ENCODE data around the gene TFDP2.
"Not testable (repeated sequence)": the region's sequence is repeated elsewhere in the genome, so short reads cannot be mapped to it uniquely, and the experiment has no call there.

TFDP2 gene

DNA sequence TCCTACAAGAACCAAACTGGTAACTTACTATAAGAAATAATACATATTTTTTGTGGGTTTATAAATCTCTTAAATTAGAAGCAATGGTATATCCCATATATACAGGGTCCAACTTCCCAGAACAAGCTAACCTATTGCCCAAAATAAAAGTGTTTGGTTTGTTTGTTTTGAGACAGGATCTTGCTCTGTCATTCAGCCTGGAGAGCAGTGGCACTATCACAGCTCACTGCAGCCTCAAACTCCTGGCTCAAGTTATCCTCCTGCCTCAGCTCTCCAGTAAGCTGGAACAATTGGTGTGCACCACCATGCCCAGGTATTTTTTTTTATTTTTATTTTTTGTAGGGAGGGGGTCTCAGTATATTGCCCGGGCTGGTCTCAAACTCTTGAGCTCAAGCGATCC, 135.4 kb downstream of the TFDP2 start:
- DNase-seq = no peak

DNA sequence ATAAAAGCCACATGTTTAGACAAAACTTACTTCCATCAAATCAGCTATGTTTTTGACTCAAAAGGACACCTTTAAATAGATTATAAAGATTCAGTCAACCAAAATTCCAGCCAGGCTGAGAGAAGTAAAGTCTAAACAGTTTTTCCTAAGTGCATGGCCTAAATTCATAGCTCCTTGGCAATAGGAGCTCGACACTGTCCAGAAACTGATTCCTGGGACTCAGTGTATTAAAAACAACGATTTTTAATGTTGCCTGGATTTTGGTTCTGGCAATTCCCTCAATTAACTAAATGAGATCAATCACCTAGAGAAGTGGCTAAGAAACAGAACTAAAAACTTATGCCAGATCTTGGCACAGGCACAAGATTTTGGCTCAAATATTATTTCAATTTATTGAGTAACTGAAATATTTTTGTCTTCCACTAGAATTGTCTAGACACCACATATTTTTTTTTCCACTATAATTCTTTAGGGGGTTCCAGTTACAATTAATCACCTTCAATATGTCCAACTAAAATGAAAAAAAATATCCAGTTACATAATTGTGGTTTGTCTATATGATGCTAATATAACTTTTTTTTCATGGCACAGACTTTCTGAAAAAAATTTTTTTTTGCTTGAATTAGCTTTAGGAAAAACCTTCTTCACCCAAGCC, 135.9 kb downstream of the TFDP2 start:
- DNase-seq = no peak

DNA sequence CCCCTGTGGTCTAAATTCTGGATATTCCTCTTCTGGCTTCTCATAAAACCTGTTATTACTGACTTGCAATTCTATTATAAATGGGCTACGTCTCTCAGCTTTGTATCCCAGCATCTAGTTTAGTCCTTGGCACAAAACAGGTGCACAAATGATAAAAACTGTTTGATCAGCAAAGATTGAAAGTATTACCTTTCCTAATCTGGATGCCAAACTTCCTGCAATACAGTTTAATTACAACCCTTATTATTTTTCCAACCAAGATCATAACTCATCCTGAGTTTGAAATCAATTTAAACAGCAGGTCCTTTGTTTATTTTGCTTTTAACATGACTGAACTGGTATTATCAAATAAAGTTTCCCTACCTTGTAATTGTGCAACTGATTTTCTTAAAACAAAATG, 140.3 kb downstream of the TFDP2 start:
- no peak for DNase-seq

DNA sequence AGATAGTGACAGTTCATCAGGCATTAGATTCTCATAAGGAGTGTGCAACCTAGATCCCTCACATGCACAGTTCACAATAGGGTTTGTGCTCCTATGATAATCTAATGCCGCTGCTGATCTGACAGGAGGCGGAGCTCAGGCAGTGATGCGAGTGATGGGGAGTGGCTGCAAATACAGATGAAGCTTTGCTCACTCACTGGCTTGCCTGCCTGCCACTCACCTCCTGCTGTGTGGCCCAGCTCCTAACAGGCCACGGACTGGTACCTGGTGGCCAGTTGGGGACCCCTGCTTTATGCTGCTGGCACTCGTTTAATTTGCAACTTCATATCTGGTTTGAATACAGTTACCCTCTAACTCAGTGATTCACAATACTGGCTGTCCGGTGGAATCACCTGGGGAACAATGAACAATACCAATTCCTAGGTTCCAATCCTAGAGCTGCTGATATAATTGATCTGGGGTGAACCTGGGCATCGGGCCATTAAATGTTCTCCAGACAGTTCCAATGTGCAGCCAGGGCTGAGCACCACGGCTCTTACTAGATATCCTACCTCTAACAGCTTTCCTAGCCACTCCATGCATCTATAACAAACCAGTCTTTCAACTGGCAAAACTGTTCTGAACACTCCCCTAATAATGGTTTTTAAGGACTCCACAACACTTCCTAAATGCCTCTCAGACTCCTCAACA, 141.5 kb downstream of the TFDP2 start:
- DNase-seq = no peak

DNA sequence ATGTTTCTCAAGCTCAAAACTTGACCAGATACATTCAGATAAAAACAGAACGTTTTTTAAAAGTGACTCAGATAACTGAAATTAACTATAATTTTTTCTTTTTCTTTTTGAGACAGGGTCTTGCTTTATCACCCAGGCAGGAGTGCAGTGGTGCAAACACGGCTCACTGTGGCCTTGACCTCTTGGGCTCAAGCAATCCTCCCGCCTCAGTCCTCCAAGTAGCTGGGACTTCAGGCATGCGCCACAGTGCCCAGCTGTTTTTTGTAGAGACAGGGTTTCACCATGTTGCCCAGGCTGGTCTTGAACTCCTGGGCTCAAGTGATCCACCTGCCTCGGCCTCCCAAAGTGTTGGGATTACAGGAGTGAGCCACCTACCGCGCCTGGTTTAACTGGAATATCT, 144.4 kb downstream of the TFDP2 start:
- not testable (repeated sequence) for DNase-seq

DNA sequence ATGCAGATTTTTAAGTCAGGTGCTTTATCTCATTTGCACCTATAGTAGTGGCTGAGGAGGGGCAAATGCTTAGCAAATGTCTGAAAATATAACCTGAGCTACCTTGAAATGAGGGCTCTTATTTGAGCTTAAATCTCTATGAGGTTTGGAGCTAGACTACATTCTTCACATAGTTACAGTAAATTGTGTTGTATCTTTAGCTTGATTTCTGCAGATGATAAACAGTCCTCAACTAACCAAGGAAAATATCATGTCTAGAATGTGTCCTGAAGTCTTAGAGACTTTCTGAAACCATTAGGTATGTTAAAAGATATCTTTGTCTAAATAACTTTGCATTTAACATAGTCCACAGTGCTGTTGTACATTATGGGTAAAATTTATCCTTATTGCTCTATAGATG, 145.3 kb downstream of the TFDP2 start:
- no peak for DNase-seq

DNA sequence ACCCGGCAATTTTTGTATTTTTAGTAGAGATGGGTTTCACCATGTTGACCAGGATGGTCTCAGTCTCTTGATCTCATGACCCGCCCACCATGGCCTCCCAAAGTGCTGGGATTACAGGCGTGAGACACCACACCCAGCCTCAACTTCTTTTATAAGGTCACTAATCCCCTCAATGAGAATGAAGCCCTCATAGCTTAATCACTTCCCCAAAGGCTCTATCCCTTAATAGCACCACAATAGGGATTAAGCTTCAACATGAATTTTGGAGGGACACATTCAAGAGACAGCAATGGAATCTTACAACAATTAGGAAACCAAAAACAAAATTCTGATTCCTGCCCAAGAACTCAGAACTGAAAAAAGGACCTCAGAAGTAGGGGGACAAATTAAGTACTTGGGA, 146.1 kb downstream of the TFDP2 start:
- no peak for DNase-seq

DNA sequence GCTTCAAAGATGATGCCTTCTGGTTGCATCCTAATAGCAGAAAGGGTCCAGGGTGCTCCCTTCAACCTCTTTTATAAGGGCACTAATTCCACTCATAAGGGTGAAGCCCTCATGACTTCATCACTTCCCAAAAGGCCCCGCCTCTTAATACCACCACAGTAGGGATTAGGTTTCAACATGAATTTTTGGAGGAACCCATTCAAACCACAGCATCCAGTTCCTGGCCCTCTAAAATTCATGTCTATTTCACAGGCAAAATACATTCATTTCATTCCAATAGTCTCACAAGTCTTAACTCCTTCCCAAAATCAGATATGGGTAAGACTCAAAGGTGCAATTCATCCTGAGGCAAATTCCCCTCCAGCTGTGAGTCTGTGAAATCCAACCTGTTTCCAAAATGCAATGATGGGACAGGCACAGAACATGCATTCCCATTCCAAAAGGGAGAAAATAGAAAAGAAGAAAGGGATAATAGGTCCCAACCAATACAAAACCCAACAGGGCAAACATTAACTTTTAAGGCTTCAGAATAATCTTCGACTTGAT, 148.9 kb downstream of the TFDP2 start:
- DNase-seq = no peak

DNA sequence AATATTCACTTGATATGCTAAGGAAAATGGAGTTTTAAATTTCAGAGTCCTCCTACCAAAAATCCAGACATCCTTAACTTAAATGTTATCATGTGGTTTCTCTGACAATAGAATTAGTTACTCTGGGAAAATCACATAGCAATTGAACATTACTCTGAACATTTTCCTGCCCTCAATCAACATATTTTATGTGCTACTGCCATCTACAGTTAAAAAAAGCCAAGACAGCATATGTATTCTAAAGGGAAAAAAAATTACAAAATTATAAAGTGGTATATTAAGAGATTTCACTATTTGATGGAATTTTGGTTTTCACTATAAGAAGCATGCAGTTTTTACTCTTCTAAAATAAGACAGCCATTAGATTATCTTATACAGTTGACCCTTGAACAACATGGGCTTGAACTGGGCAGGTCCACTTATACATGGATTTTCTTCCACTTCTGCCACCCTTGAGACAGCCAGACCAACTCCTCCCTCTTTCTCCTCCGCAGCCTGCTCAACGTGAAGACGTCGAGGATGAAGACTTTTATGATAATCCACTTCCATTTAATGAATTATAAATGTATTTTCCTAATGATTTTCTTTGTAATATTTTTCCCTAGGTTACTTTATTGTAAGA, 150.6 kb downstream of the TFDP2 start:
- no peak for DNase-seq

DNA sequence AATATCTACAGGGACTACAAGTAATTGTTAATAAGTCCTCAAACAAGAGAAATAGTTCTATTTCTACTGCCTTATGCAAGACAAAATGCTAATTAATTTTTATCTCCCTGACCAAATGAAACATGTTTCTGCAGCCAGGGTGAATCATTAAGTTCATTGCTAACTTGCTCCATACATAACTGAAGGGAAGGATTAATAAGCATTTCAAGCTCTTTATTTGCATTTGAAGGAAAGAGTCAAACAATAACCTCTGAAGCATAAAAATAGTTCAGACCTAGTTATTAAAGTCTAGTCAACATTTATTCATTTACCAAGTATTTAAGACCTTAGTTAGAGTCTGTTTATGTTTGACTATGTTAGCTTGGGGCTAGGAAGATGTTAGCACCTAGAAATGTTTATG, 152.9 kb downstream of the TFDP2 start:
- DNase-seq = no peak

DNA sequence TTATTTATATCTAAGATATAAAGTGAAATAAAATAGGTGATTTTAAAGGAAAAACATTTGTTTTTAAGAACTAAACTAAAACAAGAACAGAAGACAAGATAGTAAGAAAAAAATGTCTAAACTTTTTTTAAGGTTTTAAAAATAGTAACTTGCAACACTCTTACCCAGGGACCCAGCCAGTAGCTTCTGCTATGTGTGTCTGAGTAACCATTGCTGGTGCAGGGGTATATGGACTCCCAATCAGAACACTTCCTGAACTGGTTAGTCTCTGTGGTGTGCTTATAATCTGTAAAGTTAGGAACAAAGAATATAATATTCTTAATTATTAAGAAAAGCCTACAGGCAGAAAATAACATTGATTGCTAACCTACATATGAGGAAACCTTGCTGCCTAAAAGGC, 154.5 kb downstream of the TFDP2 start:
- DNase-seq = no peak

DNA sequence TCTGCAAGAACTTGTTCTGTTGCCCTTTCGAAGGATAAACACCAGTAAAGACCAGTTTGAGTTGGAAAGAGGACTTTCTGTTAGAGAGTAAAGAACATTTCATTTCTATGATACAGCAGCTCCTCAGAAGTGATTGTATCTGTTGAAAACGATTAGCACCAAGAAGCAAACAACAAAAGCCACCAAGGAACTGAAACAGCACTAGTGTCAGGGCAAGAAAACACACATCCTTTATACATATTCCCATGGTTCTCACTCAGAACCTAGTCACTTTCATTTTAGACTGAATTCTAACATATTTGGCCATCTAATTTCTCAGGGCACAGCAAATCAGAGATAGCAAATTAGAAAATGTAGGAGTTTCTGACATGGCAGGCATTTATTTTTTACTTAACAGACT, 156.8 kb downstream of the TFDP2 start:
- no peak for DNase-seq

DNA sequence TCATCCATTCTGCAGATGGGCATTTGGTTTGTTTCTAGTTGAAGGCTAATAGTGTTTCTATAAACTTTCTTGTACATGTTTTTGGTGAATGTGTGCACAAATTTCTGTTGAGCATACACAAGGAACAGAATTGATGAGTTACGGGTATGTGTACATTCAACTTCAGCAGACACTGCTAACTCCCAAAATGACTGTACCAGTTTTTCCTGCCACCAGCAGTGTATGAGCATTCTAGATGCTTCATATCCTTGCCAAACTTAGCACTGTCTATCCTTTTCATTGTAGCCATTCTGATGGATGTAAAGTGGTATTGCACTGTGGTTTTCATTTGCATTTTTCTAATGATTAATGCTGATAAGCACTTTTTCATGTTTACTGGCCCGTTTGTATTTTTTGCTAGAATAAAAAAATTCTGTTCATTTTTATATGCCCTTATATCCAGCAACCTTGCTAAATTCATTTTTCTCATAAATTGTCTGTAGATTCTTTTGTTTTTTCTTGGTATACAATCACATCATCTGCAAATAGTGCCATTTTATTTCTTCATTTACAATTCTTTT, 162.7 kb downstream of the TFDP2 start:
- no peak for DNase-seq

DNA sequence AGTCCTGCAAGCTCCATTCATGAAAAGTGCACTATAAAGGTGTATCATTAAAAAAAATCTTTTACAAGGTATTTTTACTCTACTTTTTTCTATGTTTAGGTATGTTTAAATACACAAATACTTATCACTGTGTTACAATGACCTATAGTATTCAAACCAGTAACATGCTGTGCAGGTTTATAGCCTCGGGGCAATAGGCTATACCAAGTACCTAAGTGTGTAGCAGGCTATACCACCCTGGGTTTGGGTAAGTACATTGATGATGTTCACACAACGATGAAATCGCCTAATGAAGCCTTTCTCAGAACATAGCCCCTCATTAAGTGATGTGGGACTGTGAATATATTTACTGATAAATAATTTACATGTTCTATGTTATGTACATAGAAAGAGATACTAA, 168.3 kb downstream of the TFDP2 start:
- no peak for DNase-seq

DNA sequence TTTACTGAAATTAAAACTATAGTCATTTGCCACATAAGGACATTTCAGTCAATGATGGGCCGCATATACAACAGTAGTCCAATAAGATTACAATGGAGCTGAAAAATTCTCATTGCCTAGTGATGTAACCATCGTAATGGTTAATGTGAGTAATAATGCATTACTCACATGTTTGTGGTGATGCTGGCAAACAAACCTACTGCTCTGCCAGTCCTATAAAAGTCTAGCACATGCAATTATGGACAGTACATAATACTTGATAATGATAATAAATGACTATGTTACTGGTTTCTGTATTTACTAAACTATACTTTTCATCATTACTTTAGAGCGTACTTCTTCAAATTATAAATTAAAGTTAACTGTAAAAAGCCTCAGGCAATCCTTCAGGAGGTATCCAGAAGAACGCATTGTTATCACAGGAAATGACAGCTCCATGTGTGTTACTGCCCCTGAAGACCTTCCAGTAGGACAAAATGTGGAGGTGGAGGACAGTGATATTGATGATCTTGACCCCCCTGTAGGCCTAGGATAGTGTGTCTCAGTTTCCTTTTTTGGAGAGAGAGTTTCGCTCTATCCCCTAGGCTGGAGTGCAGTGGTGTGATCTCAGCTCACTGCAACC, 170.2 kb downstream of the TFDP2 start:
- DNase-seq = no peak

DNA sequence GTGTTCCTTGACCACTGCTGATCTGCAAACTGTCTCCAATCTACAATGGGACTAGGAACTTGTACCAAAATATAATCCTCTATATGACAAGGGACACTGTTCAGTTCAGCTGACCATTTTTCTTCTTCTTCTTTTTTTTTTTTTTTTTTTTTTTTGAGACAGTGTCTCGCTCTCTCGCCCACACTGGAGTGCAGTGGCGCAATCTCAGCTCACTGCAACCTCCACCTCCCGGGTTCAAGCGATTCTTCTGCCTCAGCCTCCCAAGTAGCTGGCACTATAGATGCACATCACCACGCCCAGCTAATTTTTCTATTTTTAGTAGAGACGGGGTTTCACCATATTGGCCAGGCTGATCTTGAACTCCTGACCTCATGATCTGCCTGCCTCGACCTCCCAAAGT, 174.6 kb downstream of the TFDP2 start:
- not testable (repeated sequence) for DNase-seq

DNA sequence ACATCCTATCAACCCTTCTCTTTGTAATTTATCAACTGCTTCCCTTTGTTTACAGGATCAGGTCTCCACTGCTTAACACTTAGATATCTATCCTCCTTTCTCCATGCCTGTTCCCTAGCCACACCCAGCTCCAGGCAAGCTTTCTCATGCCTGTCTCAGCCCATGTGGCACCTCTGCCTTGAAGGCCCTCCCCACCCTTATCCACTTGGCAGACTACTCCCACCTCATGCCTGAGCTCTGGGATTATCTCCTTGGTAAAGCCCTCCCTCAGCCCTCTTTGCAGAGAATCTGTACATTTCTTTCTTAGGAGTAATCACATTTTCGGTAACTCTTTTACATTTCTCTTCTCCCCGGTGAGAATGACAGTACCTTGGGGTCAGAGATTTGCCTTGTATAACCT, 176.9 kb downstream of the TFDP2 start:
- no peak for DNase-seq

DNA sequence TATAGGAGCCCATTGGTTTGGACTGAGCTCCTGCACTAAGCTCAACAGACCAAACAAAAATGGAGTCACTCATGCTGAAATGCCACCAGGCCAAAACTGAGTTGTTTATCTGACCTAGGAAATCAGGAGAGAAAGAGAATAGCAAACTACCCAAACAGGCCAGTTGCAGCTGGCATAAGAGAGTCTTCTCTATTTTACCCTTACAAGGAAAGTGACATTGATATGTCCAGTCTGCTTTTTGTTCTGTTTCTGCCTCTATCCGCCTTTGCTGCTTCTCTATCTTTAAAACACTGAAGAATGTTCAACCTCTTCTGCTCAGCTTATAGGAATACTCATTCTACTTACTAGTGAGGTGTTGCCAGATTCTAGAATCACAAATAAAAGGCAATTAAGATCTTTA, 177.8 kb downstream of the TFDP2 start:
- DNase-seq = no peak

DNA sequence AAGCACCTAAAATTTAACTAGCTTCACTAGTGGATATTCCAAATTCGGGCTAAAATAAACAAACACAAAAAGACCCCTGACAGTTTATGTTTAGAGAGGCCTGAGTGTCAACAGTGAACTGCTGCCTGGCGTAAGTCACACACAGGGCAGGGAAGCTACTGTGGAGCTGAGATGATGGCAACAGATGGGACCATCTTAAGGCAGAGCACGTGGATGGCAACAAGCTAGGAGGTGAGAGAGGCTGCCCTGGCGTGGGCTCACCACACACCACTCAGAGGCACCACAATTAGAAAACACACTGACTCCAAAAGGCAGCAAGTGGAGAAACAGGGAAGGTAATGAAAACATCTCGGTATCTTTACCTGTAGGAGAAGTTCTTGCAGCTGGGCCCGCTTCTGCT, 179.6 kb downstream of the TFDP2 start:
- no peak for DNase-seq

DNA sequence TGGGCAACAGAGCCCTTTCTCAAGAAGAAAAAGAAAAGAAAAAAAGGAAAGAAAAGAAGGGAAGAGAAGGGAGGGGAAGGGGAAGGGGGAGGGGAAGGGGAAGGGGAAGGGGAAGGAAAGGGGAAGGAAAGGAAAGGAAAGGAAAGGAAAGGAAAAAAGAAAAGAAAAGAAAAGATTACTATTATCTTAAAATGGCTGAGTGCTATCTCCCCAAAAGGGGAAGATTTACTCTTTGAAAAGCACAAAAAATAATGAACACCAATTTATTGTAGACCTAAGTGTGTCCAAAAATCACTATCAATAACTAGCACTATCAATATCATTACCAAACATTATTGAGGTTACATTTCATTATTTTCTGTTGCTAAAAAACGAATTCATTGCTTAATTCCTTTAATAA, 183.9 kb downstream of the TFDP2 start:
- DNase-seq = no peak

DNA sequence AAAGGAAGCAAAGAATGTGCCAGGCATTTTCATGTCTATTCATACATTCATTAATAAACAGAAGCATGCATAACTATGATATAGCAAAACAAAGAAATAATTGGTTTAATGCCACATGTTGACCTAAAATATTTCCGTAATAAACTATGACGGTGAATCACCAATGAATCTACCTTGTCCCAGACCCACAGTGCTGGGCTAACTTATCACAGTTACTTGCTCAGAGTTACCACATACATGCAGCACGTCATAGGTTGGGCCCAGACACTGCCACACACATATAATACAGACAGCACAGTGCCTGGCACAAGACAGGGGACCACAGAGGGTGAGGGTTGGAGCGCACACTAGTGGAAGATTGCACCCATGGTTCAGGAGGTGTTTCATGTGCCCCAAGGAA, 186.0 kb downstream of the TFDP2 start:
- DNase-seq = no peak

DNA sequence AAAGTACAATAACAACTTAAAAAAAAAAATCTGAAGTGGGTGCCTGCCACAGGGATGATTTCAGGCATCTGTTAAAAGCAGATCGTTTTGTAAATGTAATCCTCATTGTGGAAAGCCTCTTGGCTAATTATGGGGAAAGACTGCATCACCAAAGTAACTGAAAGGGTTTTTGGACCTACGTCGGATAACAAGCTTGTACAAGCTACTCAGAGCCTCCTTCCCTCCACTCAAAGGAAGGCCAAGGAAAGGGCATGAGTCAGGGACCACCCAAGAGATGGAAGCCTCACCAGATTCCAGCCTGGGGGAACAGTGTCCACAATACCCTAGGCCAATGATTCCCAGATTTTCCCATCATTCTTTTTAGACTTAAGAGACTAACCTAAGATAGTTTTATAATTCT, 188.6 kb downstream of the TFDP2 start:
- no peak for DNase-seq
